ENCODE results near the gene SLC3A2. TPM values are rescaled to one million over a fixed set of nuclear protein-coding genes. Genes with fewer than 3 reads are reported as not detected.

Gene SLC3A2
- total RNA-seq, 2 experiments from 2014 or later = 289 to 321 TPM

- Histone ChIP-seq H3K27ac (ENCODE audit: low read depth, low read length, poor library complexity, severe bottlenecking) (no peak overlapping the region), H3K79me2 (ENCODE audit: insufficient read depth, low read depth, low read length) (peaks cover 80% of the 10 kb centered on the region), H3K4me2 (ENCODE audit: low read length) (no peak overlapping the region), H2AFZ (ENCODE audit: low read length) (no peak overlapping the region), H3K4me3 (ENCODE audit: low read depth, low read length, poor library complexity, severe bottlenecking) (no peak overlapping the region), H3K9me3 (ENCODE audit: low read length) (no peaks in the 10 kb centered on the region), H3K4me1 (ENCODE audit: insufficient read depth, low read length, poor library complexity, severe bottlenecking) (peaks cover 13% of the 10 kb centered on the region), H3K36me3 (ENCODE audit: insufficient read depth, low read length) (peaks cover 94% of the 10 kb centered on the region), H4K20me1 (ENCODE audit: insufficient read depth, low read length) (peaks cover 11% of the 10 kb centered on the region; the same call in 1 of the 2 replicates), H3K9me2 (ENCODE audit: insufficient read depth, low read length) (no peaks in the 10 kb centered on the region)
- TF ChIP-seq EZH2phosphoT487 (IDR thresholded peaks at IDR 0.05; ENCODE audit: borderline replicate concordance, low read depth, low read length) = no peak
- TF ChIP-seq, protein P1, sequence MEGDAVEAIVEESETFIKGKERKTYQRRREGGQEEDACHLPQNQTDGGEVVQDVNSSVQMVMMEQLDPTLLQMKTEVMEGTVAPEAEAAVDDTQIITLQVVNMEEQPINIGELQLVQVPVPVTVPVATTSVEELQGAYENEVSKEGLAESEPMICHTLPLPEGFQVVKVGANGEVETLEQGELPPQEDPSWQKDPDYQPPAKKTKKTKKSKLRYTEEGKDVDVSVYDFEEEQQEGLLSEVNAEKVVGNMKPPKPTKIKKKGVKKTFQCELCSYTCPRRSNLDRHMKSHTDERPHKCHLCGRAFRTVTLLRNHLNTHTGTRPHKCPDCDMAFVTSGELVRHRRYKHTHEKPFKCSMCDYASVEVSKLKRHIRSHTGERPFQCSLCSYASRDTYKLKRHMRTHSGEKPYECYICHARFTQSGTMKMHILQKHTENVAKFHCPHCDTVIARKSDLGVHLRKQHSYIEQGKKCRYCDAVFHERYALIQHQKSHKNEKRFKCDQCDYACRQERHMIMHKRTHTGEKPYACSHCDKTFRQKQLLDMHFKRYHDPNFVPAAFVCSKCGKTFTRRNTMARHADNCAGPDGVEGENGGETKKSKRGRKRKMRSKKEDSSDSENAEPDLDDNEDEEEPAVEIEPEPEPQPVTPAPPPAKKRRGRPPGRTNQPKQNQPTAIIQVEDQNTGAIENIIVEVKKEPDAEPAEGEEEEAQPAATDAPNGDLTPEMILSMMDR (conservative IDR thresholded peaks at IDR 0.05; ENCODE audit: low read length) = no peak
- POLR2A ChIA-PET = interaction anchor here (0.6 to 2.0 kb wide), 3 partner anchors 10 to 122 kb away, joined by 3 to 5 read pairs (median 3); partner anchors contain the start of gene ZBTB3
- DNase-seq (ENCODE audit: low spot score) = no peak
- CTCF ChIA-PET (ENCODE audit: unreplicated experiment) = no interaction called here
- intact Hi-C loops (cut with micrococcal nuclease; ENCODE audit: unreplicated experiment) = no loop called here
- BruUV-seq (replicated peaks) = no TSS peak
Measured at GRCh38 chr11:62875698-62876478, 4.8 kb upstream of the SLC3A2 start.

DNA sequence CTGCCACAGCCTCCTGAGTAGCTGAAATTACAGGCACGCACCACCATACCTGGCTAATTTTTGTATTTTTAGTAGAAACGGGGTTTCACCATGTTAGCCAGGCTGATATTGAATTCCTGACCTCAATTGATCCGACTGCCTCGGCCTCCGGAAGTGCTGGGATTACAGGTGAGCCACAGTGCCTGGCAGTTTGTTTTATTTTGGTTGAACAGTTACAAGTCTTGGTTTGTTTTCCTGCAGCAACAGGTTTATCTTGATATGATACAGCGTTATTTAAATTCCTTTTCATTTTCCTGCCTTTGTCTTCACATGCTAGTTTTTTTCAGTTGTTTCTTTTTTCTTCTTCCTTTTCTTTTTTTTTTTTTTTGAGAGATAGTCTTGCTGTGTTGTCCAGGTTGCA is 4.0 kb upstream of the SLC3A2 start:
- ChIA-PET CTCF (ENCODE audit: unreplicated experiment) (no interaction called here), POLR2A (interaction anchor here (0.6 to 2.0 kb wide), 2 partner anchors 11 to 20 kb away, joined by 3 to 5 read pairs; no protein-coding TSS in a partner anchor)
- no TSS peak for BruUV-seq (replicated peaks)
- H3K9me3 ChIP-seq (ENCODE audit: low read length) = no peaks in the 10 kb centered on the region
- H3K4me1 ChIP-seq (ENCODE audit: insufficient read depth, low read length, poor library complexity, severe bottlenecking) = peaks cover 13% of the 10 kb centered on the region
- no peak overlapping the region for H3K4me3 ChIP-seq (ENCODE audit: low read depth, low read length, poor library complexity, severe bottlenecking)
- no peak for DNase-seq (ENCODE audit: low spot score)
- TF ChIP-seq, protein P1 (conservative IDR thresholded peaks at IDR 0.05; ENCODE audit: low read length) = no peak
- TF ChIP-seq EZH2phosphoT487 (IDR thresholded peaks at IDR 0.05; ENCODE audit: borderline replicate concordance, low read depth, low read length) = no peak
- intact Hi-C loops (cut with micrococcal nuclease; ENCODE audit: unreplicated experiment) = no loop called here
- H3K79me2 ChIP-seq (ENCODE audit: insufficient read depth, low read depth, low read length) = peaks cover 75% of the 10 kb centered on the region
- no peak overlapping the region for H2AFZ ChIP-seq (ENCODE audit: low read length)
- peaks cover 11% of the 10 kb centered on the region; the same call in 1 of the 2 replicates for H4K20me1 ChIP-seq (ENCODE audit: insufficient read depth, low read length)
- H3K36me3 ChIP-seq (ENCODE audit: insufficient read depth, low read length) = peaks cover 92% of the 10 kb centered on the region
- no peaks in the 10 kb centered on the region for H3K9me2 ChIP-seq (ENCODE audit: insufficient read depth, low read length)
- H3K4me2 ChIP-seq (ENCODE audit: low read length) = no peak overlapping the region
- H3K27ac ChIP-seq (ENCODE audit: low read depth, low read length, poor library complexity, severe bottlenecking) = no peak overlapping the region
